ENCODE results near the gene TMEM212.

The TMEM212 gene

GRCh38 chr3:171842864-171843518 lies at the start of gene TMEM212:
TMEM212 (plus strand) TSS chr3:171843349; CDS start chr3:171843384, 35 bp downstream.
- DNase-seq (ENCODE audit: low read depth in 2 of 2): no peak

- no peak for DNase-seq (ENCODE audit: low read depth in 2 of 2)
Observed at GRCh38 chr3:171796625-171797264, 46.4 kb upstream of the TMEM212 start.

- DNase-seq (ENCODE audit: low read depth in 2 of 2): no peak
Observed at GRCh38 chr3:171797265-171797679, 45.9 kb upstream of the TMEM212 start.

- no peak for DNase-seq (ENCODE audit: low read depth in 2 of 2)
Observed at GRCh38 chr3:171797873-171798272, 45.3 kb upstream of the TMEM212 start.

GRCh38 chr3:171799501-171799900 lies 43.6 kb upstream of the TMEM212 start:
- DNase-seq (ENCODE audit: low read depth in 2 of 2): no peak

- no peak for DNase-seq (ENCODE audit: low read depth in 2 of 2)
Observed at GRCh38 chr3:171801738-171802589, 41.2 kb upstream of the TMEM212 start.

- no peak for DNase-seq (ENCODE audit: low read depth in 2 of 2)
Observed at GRCh38 chr3:171802590-171802956, 40.6 kb upstream of the TMEM212 start.

- no peak for DNase-seq (ENCODE audit: low read depth in 2 of 2)
Observed at GRCh38 chr3:171803044-171803443, 40.1 kb upstream of the TMEM212 start.

- DNase-seq (ENCODE audit: low read depth in 2 of 2): no peak
Observed at GRCh38 chr3:171804618-171805389, 38.3 kb upstream of the TMEM212 start.

- no peak for DNase-seq (ENCODE audit: low read depth in 2 of 2)
Observed at GRCh38 chr3:171805687-171806086, 37.5 kb upstream of the TMEM212 start.

- no peak for DNase-seq (ENCODE audit: low read depth in 2 of 2)
Observed at GRCh38 chr3:171806200-171807128, 36.7 kb upstream of the TMEM212 start.

GRCh38 chr3:171807129-171807675 lies 35.9 kb upstream of the TMEM212 start:
- no peak for DNase-seq (ENCODE audit: low read depth in 2 of 2)

- DNase-seq (ENCODE audit: low read depth in 2 of 2): no peak
Observed at GRCh38 chr3:171807806-171808205, 35.3 kb upstream of the TMEM212 start.

- DNase-seq (ENCODE audit: low read depth in 2 of 2): no peak
Observed at GRCh38 chr3:171809611-171809860, 33.6 kb upstream of the TMEM212 start.

GRCh38 chr3:171809861-171810628 lies 33.1 kb upstream of the TMEM212 start, which contains the start of gene PLD1:
PLD1 (minus strand) TSS chr3:171810483; CDS start chr3:171738051, 72,432 bp downstream.
- peak in 1 of 2 donors; percentile 28 for DNase-seq (ENCODE audit: low read depth in 2 of 2)

GRCh38 chr3:171810629-171811294 lies 32.4 kb upstream of the TMEM212 start:
- no peak for DNase-seq (ENCODE audit: low read depth in 2 of 2)

- DNase-seq (ENCODE audit: low read depth in 2 of 2): no peak
Observed at GRCh38 chr3:171811295-171811912, 31.7 kb upstream of the TMEM212 start.

GRCh38 chr3:171811913-171812335 lies 31.2 kb upstream of the TMEM212 start:
- no peak for DNase-seq (ENCODE audit: low read depth in 2 of 2)

GRCh38 chr3:171812811-171813210 lies 30.3 kb upstream of the TMEM212 start:
- DNase-seq (ENCODE audit: low read depth in 2 of 2): no peak
